HL-60 (cell line): ENCODE data around the gene NRK.

Source experiments
- CTCF ChIP-seq: IDR thresholded peaks from one replicate; pipeline ENCODE4 v1.5.1; 2011; ENCODE audit warnings: low read length, control low read depth, inconsistent platforms; ENCODE audit not compliant: insufficient read depth
- GABPA ChIP-seq: IDR thresholded peaks from 2 replicates; pipeline ENCODE4 v1.6.1; 2012; ENCODE audit warnings: low read depth
- POLR2AphosphoS5 ChIP-seq: IDR thresholded peaks from 2 replicates; pipeline ENCODE4 v1.6.1; 2012; ENCODE audit warnings: low read depth
- SPI1 ChIP-seq: IDR thresholded peaks from 2 replicates; pipeline ENCODE4 v1.6.1; 2012; ENCODE audit warnings: low read depth, mild to moderate bottlenecking, borderline replicate concordance

- no peak for TF ChIP-seq CTCF
- no peak for TF ChIP-seq POLR2AphosphoS5
- no peak for TF ChIP-seq GABPA
- TF ChIP-seq SPI1 = no peak
These were observed 177.9 kb downstream of the NRK start for GRCh38 chrX:106000203-106000602.
